ENCODE results near the gene STRIP1.

STRIP1 gene

DNA sequence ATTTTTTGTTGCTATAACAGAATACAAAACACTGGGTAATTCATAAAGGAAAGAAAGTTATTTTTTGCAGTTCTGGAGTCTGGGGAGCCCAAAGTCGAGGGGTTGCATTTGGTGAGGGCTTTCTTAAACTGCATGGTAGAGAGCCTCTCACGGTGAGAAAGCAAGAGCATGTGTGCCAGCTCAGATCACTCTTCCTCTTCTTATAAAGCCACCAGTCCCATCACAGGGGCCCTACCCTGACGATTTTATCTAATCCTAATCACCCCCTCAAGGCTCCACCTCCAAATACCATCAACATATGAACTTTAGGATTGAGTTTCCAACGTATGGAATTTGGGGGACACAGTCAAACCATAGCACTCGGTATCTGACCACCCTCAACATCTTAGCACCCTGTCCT is 1.0 kb upstream of the STRIP1 start:
- H3K9ac ChIP-seq (ENCODE audit: low read length), result no peak overlapping the region
- H3K9me2 ChIP-seq (replicated peaks; ENCODE audit: insufficient read depth, low read length), result no peaks in the 10 kb centered on the region
- no peak overlapping the region for H3K27ac ChIP-seq (ENCODE audit: low read length)
- no peak for TF ChIP-seq EZH2phosphoT487 (IDR thresholded peaks at IDR 0.05; ENCODE audit: low read length)
- TF ChIP-seq EZH2 (optimal IDR thresholded peaks at IDR 0.05; ENCODE audit: low read depth, low read length), result no peak
- TF ChIP-seq, protein P1, sequence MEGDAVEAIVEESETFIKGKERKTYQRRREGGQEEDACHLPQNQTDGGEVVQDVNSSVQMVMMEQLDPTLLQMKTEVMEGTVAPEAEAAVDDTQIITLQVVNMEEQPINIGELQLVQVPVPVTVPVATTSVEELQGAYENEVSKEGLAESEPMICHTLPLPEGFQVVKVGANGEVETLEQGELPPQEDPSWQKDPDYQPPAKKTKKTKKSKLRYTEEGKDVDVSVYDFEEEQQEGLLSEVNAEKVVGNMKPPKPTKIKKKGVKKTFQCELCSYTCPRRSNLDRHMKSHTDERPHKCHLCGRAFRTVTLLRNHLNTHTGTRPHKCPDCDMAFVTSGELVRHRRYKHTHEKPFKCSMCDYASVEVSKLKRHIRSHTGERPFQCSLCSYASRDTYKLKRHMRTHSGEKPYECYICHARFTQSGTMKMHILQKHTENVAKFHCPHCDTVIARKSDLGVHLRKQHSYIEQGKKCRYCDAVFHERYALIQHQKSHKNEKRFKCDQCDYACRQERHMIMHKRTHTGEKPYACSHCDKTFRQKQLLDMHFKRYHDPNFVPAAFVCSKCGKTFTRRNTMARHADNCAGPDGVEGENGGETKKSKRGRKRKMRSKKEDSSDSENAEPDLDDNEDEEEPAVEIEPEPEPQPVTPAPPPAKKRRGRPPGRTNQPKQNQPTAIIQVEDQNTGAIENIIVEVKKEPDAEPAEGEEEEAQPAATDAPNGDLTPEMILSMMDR (IDR thresholded peaks at IDR 0.05; ENCODE audit: low read length), result no peak
- no peak overlapping the region for H2AFZ ChIP-seq (ENCODE audit: low read length)
- no peaks in the 10 kb centered on the region for H3K27me3 ChIP-seq (replicated peaks; ENCODE audit: insufficient read depth, low read length)
- H3K79me2 ChIP-seq (ENCODE audit: low read length), result peaks cover 18% of the 10 kb centered on the region
- no peaks in the 10 kb centered on the region for H3K36me3 ChIP-seq (replicated peaks; ENCODE audit: insufficient read depth, low read length)
- no peak for DNase-seq
- 0 out of 2 replicates have a peak, but pooled peaks cover 3% of the 10 kb centered on the region for H3K4me1 ChIP-seq (ENCODE audit: low read length)
- H3F3A ChIP-seq (ENCODE audit: insufficient read depth, low read length), result no peaks in the 10 kb centered on the region
- no peaks in the 10 kb centered on the region for H4K20me1 ChIP-seq (ENCODE audit: insufficient read depth, low read length)
- no peaks in the 10 kb centered on the region for H3K9me3 ChIP-seq (replicated peaks; ENCODE audit: insufficient read depth, low read length)
- no peak overlapping the region for H3K4me2 ChIP-seq (ENCODE audit: low read depth, low read length)
- no peak overlapping the region for H3K4me3 ChIP-seq (ENCODE audit: low read length)

DNA sequence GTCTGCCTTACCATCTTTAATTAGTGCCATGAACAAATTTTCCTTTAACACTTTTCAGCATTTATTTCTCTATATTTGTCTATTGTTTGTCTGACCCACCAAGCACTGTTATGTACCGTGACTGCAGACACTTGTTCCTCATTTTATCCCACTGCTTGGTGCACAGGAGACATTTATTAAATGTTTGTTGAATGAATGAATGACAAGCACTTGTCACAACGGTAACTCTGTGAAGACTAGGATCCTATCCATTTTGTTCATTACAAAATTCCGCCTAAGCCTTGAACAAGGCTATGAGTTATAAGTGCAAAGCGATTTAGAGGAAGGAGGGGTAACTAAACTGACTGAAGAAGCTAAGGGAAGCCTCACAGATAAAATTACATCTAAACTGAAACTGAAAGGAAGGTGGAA is 379 bp upstream of the STRIP1 start:
- no peaks in the 10 kb centered on the region for H3F3A ChIP-seq (ENCODE audit: insufficient read depth, low read length)
- TF ChIP-seq, protein P1 (IDR thresholded peaks at IDR 0.05; ENCODE audit: low read length), result no peak
- TF ChIP-seq EZH2phosphoT487 (IDR thresholded peaks at IDR 0.05; ENCODE audit: low read length), result no peak
- no peak for TF ChIP-seq EZH2 (optimal IDR thresholded peaks at IDR 0.05; ENCODE audit: low read depth, low read length)
- H2AFZ ChIP-seq (ENCODE audit: low read length), result peak overlapping the region; percentile 81
- no peaks in the 10 kb centered on the region for H3K9me2 ChIP-seq (replicated peaks; ENCODE audit: insufficient read depth, low read length)
- H3K9me3 ChIP-seq (replicated peaks; ENCODE audit: insufficient read depth, low read length), result no peaks in the 10 kb centered on the region
- no peaks in the 10 kb centered on the region for H3K27me3 ChIP-seq (replicated peaks; ENCODE audit: insufficient read depth, low read length)
- no peak for DNase-seq
- 0 out of 2 replicates have a peak, but pooled peaks cover 3% of the 10 kb centered on the region for H3K4me1 ChIP-seq (ENCODE audit: low read length)
- H3K79me2 ChIP-seq (ENCODE audit: low read length), result peaks cover 18% of the 10 kb centered on the region
- H3K4me3 ChIP-seq (ENCODE audit: low read length), result peak overlapping the region; percentile 74
- H3K36me3 ChIP-seq (replicated peaks; ENCODE audit: insufficient read depth, low read length), result no peaks in the 10 kb centered on the region
- H3K27ac ChIP-seq (ENCODE audit: low read length), result peak overlapping the region; percentile 41; the same call in 1 of the 2 replicates
- peak overlapping the region; percentile 90 for H3K4me2 ChIP-seq (ENCODE audit: low read depth, low read length)
- H3K9ac ChIP-seq (ENCODE audit: low read length), result peak overlapping the region; percentile 38
- H4K20me1 ChIP-seq (ENCODE audit: insufficient read depth, low read length), result no peaks in the 10 kb centered on the region

DNA sequence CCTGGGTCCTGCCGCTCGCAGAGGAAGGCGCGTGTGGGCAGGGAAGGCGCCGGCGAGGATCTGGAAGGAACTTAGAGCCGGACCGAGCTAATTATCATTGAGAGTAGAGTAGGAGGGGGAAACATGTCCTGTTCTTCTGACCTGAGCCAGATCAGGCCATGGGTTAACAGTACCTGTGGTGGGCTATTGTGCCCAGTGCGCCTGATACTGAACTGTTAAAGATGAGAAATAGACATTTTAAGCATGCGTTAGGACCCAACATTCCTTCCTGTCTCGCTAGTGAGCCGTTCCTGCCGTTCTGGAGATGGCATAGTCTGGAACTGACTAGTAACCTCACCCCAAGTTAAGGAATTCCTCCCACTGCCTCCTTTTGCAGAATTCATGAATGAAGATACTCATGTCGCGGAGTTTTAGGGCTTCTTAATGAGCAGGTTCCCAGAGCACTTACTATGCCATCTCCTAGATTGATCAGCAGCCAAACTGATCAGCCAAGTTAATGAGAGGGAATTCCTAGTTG is 870 bp downstream of the STRIP1 start:
- Histone ChIP-seq H3K9me2 (replicated peaks; ENCODE audit: insufficient read depth, low read length) (no peaks in the 10 kb centered on the region), H3K4me3 (ENCODE audit: low read length) (peak overlapping the region; percentile 74), H3K79me2 (ENCODE audit: low read length) (peaks cover 18% of the 10 kb centered on the region), H3F3A (ENCODE audit: insufficient read depth, low read length) (no peaks in the 10 kb centered on the region), H3K36me3 (replicated peaks; ENCODE audit: insufficient read depth, low read length) (no peaks in the 10 kb centered on the region), H3K27ac (ENCODE audit: low read length) (no peak overlapping the region), H3K4me2 (ENCODE audit: low read depth, low read length) (peak overlapping the region; percentile 69), H3K9ac (ENCODE audit: low read length) (peak overlapping the region; percentile 83; the same call in 1 of the 2 replicates), H3K27me3 (replicated peaks; ENCODE audit: insufficient read depth, low read length) (no peaks in the 10 kb centered on the region), H4K20me1 (ENCODE audit: insufficient read depth, low read length) (no peaks in the 10 kb centered on the region), H3K4me1 (ENCODE audit: low read length) (0 out of 2 replicates have a peak, but pooled peaks cover 3% of the 10 kb centered on the region), H3K9me3 (replicated peaks; ENCODE audit: insufficient read depth, low read length) (no peaks in the 10 kb centered on the region), H2AFZ (ENCODE audit: low read length) (peak overlapping the region; percentile 75)
- TF ChIP-seq, protein P1 (IDR thresholded peaks at IDR 0.05; ENCODE audit: low read length), result no peak
- no peak for TF ChIP-seq EZH2 (optimal IDR thresholded peaks at IDR 0.05; ENCODE audit: low read depth, low read length)
- TF ChIP-seq EZH2phosphoT487 (IDR thresholded peaks at IDR 0.05; ENCODE audit: low read length), result no peak
- DNase-seq, result no peak

All from MM.1S (cell line).